CD4-positive, alpha-beta T cell treated with Interferon gamma for 1 hour (primary cell): ENCODE measurements around the gene FLOT1.
"Not testable (repeated sequence)": the region's sequence is repeated elsewhere in the genome, so short reads cannot be mapped to it uniquely, and the experiment has no call there.

Experiments
- DNase-seq: peaks from one replicate; pipeline ENCODE4 v3.0.0-alpha.2; 2020

Gene FLOT1

DNA sequence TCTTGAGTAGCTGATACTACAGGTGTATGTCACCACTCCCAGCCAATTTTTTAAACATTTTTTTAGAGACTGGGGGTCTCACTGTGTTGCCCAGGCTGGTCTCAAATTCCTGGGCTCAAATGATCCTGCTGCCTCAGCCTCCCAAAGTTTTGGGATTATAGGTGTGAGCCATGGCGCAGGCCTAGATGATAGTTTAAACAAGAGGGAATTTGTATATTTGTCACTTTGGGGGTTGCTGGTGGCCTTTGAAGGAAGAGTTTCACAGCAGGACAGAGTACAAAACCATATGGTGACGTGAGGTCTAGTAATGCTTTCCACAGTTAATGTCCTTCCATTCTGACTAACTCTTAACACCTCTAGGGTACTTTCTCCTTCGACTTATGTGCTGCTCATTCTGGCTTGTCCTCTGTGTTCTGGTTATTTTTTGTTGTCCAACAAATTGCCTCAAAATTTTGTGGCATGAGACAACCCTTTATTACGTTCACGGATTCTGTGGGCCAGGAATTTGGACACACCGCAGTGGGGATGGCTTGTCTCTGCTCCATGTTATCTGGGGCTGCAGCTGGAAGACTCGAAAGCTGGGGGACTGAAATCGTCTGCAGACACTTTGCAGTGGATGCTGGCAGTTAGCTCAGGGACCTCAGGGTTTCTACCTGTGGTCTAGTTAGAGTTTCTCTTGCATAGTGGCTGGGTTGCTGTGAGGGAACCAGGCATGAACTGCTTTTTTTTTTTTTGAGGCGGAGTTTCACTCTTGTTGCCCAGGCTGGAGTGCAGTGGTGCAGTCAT lies 24.9 kb upstream of the FLOT1 start:
- no peak for DNase-seq

DNA sequence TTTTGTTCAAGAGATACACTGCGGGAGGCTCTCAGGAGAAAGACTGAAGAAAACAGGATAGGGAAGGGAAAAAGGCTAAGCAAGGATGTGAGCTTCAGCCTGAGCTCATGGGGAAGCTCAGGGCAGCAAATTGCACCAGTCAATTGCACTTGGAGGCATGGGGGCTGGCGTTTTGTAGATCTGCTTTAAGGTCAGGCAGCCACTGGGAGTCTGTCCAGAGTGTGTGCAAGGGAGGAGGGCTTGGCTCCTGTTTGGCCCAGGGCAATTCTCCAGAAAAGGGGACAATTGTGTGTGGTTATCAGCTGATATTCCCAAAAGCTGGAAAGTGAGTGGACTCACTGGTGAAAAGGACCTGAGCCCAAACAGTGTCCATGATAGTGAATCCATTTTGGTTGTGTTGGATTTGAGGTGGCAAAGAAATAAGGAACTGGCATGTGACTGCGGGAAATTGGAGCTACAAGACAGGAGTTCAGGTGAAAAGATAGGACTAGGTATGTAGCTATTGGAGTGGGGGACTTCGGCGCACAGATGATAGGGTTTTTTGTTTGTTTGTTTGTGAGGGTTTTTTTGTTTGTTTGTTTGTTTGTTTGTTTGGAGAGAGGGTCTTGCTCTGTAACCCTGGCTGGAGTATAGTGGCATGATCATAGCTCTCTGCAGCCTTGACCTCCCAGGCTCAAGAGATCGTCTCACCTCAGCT lies 24.1 kb upstream of the FLOT1 start:
- DNase-seq: no peak

DNA sequence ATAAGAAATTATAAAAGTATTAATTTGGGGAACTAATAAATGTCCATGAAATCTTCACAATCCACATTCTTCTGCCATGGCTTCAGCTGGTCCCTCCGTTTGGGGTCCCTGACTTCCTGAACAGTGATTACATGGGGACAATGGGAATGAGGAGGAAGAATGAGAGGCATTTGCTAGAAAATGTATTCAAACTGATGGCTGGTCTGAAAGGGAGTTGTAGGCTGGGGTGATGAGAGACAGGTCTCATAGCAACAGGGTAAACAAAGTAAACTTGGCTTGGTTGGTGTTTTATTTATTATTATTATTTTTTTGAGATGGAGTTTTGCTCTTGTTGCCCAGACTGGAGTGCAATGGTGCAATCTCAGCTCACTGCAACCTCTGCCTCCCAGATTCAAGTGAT lies 23.0 kb upstream of the FLOT1 start:
- not testable (repeated sequence) for DNase-seq

DNA sequence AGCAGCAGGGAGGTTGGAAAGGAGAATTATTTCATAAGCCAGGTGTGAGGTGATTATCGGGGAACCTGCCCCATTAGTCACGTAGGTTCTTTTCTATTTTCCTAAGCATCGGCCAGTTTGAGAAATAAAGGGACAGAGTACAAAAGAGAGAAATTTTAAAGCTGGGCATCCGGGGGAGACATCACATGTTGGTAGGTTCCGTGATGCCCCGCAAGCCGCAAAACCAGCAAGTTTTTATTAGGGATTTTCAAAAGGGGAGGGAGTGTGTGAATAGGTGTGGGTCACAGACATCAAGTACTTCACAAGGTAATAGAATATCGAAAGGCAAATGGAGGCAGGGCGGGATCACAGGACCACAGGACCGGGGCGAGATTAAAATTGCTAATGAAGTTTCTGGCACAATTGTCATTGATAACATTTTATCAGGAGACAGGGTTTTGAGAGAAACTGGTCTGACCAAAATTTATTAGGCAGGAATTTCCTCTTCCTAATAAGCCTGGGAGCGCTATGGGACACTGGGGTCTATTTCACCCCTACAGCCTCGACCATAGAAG lies 22.1 kb upstream of the FLOT1 start:
- DNase-seq: not testable (repeated sequence)

DNA sequence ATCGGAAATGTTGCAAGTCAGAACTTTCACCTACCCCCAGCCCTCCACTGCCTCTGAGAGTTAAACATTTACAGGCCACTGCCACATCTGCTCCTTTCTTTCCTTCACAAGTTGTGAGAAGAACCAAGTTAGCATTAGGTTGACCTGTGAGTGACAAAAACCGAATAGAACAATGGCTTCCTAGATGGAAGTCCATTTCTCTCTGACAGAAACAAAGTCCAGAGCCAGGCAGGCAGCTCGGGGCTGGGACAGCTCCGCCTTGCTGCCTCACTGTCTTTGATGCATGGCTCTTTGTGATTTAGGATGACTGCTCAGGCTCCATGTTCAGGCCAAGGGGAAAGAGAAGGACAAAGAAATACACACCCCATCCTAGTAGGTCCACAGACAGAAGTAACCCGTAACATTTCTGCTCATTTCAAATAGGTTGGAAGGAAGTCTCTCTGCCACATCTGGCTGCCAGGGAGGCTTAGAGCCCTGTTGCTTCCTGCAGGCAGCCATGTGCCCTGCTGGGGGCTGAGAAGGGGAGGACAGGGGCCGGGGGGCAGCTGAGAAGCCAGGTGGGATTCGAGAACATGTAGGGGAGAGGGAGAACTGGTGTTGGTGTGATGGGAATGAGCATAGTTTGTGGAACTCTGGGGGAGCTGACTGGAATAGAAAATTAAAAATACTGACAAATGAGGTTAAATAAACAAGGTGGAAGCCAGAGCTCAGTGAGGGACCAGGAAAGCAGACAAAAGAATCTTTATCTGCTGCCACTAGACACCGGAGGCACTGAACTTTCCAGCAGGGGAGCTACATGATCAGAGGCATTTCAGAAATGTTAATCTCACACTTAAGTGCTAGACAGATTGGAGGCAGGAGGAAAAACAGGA lies 21.4 kb upstream of the FLOT1 start:
- DNase-seq: no peak

DNA sequence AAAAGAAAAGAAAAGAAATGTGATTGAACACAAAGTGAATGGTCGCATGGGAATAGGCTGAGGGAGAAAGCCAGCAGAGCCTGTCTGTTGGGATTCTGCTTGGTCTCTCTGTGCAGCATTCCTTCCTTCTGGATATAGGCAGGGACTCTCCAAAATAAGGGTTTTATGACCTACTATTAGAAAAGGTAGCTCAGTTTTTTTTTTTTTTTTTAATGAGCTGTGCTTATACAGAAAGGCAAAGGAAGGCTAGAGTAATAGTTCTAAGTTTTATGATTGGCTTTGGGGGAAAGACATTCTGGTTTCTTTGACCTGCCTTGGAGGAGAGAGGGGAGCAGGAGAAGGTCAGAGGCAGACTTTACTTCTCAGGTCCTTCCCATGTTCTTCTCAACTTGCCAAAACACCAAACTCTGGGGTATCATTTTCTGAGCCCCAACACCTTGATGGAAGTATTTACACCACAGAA lies 20.7 kb upstream of the FLOT1 start:
- DNase-seq: no peak

DNA sequence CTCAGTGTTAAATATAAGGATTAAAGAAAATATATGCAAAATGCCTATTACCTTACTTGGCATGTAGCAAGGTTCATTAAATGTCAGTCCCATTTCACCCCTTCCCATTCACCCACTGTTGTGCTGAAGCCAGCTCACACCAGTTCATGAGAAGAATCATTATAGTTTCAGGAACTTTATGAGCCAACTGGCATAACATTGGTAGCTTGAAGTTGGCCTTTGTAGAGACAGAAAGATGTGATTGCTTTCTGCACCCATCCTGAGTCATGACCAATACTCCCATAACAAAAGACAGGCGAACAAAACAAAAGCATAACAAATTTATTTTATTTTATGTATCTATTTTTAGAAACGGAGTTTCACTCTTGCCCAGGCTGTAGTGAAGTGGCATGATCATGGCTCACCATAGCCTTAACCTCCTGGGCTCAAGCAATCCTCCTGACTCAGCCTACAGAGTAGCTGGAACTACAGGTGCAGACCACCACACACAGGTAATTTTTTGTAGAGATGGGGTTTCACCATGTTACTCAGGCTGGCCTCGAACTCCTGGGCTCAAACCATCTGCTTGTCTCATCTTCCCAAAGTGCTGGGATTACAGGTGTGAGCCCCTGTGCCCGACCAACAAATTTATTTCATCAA lies 19.4 kb upstream of the FLOT1 start:
- DNase-seq: no peak

DNA sequence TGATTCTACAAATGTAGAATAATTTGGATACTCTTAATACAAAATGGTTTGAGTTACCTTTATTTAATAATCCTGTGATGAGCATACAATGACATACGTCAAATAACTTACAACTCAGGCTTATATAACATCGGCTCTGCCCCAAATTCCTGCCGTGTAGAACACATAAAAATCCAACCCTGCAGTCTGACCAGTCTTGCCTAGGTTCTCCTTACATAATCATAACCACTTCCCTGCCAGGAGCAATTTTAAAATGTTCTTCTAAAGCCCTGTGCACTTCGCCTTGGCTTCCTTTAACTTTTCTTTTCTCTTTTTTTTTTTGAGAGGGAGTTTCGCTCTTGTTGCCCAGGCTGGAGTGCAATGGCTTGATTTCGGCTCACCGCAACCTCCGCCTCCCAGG lies 18.1 kb upstream of the FLOT1 start:
- no peak for DNase-seq

DNA sequence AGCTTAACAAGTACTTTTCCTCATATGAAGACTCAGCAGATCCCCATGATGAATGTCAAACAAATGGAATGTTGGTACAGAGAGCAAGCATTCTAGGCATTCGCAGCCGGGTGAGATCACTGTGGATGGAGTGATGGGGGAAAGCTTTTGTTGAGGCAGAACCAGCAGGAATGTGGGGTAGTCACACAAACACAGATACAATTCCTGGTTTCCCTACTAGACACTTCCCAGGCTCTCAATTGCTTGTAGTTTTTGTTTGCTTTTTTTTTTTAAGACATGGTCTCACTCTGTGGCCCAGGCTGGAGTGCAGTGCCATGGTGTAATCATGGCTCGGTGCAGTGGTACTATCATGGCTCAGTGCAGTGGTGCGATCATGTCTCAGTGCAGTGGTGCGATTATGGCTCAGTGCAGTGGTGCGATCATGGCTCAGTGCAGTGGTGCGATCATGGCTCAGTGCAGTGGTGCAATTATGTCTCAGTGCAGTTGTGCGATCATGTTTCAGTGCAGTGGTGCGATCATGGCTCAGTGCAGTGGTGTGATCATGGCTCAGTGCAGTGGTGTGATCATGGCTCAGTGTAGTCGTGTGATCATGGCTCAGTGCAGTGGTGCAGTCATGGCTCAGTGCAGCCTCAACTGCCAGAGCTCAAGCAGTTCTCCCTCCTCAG lies 17.2 kb upstream of the FLOT1 start:
- no peak for DNase-seq

DNA sequence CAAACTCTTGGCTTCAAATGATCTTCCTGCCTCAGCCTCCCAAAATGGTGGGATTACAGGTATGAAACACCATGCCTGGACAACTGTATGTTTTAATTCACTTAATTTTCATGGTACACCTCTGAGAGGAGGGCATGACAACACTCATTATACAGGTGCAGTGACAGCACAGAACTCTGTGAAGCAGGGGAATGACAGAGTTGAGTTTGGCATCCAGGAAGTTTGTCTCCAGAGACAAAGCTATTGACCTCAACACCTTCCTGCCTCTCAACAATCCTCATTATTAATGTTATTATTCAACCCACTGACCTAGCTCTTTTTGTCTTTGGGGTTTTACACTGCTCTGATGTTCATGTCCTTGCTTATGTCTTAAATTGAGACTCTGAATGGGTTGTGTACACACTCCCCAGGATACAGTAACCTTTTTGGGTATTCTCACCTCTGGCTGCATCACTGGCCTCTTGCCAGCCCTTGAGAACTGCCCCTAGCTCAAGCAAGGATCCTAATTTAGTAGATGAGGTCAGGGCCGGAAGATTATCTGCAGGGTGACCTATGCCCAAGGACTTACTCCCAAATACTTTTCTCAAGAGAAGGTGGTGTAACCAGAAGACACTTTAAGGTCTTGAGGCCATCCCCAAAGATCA lies 14.9 kb upstream of the FLOT1 start:
- DNase-seq: no peak

DNA sequence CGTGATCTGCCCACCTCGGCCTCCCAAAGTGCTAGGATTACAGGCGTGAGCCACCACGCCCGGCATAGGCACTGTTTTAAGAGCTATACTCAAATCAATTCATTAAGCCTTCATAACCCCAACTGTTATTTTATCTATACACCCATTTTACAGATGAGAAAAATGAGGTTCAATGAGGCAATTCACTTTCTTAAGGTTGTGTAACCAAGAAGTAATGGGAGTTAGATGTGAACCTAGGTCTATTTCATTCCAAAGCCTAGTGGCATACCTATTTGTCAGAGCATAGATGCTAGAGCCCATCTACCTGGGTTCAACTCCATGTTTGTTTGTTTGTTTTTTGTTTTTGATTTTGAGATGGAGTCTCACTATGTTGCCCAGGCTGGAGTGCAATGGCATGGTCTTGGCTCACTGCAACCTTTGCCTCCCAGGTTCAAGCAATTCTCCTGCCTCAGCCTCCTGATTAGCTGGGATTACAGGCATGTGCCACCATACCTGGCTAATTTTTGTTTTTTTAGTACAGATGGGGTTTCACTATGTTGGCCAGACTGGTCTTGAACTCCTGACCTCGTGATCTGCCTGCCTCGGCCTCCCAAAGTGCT lies 14.0 kb upstream of the FLOT1 start:
- not testable (repeated sequence) for DNase-seq

DNA sequence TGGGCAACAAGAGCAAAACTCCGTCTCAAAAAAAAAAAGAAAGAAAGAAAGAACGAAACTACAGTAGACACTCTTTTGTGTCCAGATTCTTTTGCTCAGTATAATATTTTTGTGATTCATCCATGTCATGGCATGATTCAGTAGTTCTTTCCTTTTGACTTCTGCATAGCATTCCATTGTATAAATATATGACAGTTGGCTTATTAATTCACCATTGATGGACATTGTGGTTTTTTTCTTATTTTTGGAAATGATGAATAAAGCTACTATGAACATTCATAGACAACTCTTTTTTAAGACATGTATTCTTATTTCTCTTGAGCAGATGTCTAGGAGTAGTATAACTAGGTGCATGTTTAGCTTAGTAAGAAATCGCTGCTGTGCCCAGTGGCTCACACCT lies 12.1 kb upstream of the FLOT1 start:
- DNase-seq: no peak

DNA sequence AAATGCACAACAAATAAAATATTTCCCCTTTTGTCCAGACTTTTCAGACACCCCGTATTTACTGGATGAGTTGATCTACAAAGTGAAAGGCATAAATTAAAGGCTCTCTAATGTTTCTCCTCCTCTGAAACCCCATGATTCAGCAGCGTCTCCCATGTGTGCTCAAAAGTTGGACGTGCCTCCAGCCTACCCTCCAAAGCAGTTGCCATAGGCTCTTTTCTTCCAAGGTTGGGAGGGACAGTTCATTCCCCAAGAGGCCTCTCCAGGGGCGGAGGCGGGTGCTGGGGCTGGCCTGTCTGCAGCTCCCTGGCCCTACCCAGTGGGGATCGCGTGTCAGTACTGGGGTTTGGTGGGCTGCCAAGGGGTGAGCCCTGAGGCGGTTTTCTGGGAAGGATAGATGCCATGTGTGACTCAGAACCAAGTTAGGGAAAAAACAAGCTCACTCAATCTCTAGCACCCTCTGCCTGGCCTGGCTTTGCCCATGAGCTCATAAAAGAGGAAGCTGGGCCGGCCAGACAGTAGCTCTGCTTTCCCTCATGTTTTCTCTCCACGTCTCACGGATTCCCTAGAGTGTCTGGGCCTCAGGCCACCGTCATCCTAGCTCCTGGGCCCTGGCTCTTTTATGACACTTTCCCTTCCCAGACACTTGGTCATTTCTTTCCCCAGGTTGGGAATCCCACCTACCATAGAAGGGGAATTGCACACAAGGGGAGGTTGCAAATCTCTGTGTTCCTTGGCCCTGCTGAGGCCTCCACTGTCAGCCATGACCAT lies 9.9 kb upstream of the FLOT1 start:
- DNase-seq: peak; percentile 42

DNA sequence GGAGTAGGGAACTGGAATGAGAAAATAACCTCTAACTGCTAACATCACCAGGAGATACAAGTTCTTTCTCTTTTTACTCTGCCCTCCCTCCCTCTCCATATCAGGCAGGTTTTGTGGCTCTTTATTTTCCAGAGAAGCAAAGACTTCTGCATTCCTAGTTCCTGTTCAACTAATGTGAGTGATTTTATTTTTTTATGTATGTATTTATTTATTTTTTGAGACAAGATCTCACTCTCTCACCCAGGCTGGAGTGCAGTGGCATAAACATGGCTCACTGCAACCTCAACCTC lies 7.8 kb upstream of the FLOT1 start:
- no peak for DNase-seq

DNA sequence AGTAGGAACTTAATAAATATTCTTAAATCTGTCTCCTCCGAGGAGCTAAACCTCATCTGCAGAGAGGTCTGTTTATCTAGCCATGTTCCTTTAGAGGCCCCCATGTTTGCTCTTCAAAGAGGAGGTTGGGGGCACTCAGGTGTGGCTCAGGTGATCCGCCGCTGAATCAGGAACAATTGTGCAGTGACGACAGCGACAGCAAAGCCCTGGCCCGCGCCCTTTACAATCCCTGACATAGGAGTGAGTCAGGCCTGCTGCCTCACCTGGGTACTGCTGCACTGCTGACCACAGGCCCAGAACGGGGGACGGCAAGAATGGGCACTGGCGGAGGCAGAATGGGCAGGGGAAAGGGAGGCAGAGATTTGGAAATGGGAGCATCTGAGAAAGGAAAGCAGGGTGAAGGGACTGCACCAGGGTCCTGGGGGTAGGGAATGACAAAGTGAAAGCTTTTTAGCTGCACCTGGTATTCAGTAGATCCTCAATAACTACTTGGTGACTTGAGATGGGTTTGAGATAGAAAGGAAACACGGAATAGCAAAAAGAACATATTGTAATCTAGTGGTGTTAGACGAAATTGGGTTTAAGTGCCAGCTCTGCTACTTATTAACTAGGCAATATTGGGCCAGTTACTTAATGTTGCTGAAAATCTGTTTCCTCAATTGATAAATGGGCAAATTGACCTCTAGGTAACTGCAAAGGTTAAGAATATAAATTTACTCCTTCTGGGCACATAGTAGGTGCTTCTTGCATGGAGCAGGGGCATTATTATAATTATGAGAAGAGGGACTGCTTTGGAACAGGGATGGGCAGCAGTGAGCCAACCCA lies 7.3 kb upstream of the FLOT1 start:
- no peak for DNase-seq

DNA sequence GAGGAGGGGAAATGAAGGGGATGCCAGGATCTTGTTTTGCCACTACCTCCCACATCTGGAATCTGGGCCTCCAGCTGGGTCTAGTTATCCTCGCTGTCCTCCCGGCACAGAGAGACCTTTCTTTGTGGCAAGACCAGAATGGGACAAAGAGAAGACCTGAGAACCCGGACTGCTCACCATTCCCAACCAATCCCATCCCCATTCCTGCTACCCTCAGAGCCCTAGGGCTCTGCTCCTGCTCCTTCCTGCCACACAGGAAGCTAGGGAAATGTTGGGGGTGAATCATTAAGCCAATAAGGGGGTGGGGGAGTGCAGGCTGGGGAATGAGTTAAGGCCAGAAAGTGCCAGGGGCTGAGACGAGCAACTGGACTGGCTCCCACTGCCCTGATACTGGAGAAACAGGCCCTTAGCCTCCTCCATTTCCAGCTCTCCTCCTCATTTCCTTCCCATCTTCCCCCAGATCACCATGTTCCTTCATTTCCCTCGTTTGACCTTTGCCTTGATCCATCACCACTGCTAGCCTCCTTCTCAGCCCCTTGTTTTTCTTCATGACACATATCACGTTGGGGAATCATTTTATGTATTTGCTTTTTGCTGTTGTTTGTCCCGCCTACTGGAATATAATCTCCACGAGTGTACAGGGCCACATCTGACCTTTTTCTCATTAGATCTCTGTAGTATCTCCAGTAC lies 6.5 kb upstream of the FLOT1 start:
- no peak for DNase-seq

DNA sequence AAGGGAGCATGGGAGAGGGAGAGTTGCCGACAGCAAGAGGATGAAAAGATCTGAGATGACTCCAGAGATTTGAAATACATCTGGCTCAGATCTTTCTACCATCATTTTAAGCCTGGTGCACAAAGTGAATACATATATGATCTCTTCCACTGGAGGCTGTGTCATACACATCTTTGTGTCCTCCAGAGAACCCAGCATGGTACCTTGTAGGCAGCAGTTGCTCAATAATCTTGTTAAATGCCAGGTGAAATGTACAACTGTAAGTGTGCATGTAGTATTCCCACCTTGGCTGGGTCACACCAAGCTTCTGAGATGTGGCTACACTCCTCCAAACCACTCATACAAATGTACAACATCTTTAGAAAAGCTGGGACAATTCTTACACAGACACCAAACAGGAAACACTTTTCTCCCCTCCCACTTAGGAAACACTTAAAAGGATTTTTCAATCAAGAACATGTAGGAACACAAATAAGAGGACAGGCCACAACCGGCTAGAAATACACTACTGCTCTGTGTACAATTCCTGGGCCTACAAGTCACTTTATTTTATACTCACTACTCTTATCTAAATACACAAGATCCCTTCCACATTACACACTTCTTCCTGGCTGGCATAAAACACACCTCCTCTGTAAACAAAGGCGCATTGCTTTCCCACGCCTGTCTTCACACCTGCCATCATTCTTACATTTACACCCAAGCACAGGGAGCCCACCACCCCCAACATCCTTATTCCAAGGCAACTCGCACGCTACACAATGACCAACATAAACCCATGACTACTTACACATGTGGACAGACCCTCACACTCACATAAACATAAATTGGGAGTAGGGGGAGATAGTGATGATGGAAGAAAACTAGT lies 5.6 kb upstream of the FLOT1 start:
- no peak for DNase-seq

DNA sequence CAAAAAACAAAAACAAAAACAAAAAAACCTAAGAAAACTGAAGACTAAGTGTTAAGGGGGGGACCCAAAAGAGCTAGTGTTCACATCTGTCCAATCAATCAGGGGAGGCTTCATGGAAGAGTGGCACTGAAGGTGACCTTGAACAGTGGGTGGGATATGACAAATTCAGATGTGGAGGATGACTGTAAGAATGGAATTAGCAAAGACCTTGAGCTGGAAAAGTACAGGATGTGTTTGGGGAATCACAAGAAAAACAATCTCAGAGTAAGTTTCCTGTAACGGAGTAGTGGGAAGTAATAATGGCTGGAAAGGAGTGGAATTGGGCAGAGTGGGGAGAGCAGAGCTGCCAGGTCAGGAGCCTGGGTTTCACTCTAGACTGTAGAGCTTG lies 4.8 kb upstream of the FLOT1 start:
- DNase-seq: no peak
